ENCODE results near the gene DUOX1. TPM values are rescaled to one million over a fixed set of nuclear protein-coding genes. Genes with fewer than 3 reads are reported as not detected.
"Not testable (repeated sequence)": the region's sequence is repeated elsewhere in the genome, so short reads cannot be mapped to it uniquely, and the experiment has no call there.

Gene DUOX1
- 1 to 10 TPM in 1 of 3 donors, under 1 TPM in 2; 0.43 to 1.7 (median 0.70) TPM for total RNA-seq
- long read RNA-seq, donor 1, partial matches to known transcripts, result 0 of 6 reads
- long read RNA-seq, donor 1, other reads (novel, unspliced or antisense), result 6 of 6 reads
- long read RNA-seq, donor 2, partial matches to known transcripts, result 0 of 4 reads
- long read RNA-seq, donor 2, other reads (novel, unspliced or antisense), result 4 of 4 reads

- intact Hi-C loops (cut with DNase I, micrococcal nuclease), result no loop called here
- DNase-seq (peak in 2 of 3 donors; percentile 59 to 80), ATAC-seq (peak; percentile 87)
- H3K4me3 ChIP-seq, result no peak within 1 kb of the TSS
- no peaks in the 10 kb centered on the region for H3K36me3 ChIP-seq (ENCODE audit: low read depth)
- TF ChIP-seq CTCF (IDR thresholded peaks at IDR 0.05), result no peak
- no peaks in the 10 kb centered on the region for H3K9me3 ChIP-seq
- H3K4me1 ChIP-seq (ENCODE audit: low read depth), result peaks cover 11% of the 10 kb centered on the region
These were observed at the start of gene DUOX1, which contains the start of gene DUOXA1 for GRCh38 chr15:45129651-45130129. DUOX1 (plus strand) TSS chr15:45129994; CDS start chr15:45131967, 1,973 bp downstream. DUOXA1 (minus strand) TSS chr15:45129879; CDS start chr15:45123014, 6,865 bp downstream.

GRCh38 chr15:45080593-45080992, 49.2 kb upstream of the DUOX1 start:
- H3K4me1 ChIP-seq (ENCODE audit: low read depth); intact Hi-C loops (cut with DNase I, micrococcal nuclease); DNase-seq; H3K36me3 ChIP-seq (ENCODE audit: low read depth); ATAC-seq; H3K9me3 ChIP-seq; H3K4me3 ChIP-seq: not testable (repeated sequence)

DNA sequence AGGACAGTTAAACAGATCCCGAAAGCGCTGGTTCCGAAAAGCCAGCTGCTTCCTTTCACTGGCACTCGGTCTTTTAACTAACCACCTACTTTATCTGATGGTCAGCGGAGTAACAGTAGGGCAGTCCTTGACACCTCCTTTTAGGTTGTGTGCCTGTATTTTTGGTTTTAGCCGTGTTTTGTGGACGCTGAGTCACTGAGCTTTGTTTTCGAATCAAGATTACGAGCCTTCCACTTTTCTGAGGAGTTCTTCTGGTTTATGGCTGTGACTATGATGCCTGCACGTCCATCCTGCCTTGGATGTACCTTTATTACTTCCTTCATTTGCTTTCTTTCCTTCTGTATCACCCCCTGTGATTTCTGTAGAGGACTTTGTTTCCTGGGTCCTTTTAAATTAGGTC, 47.4 kb upstream of the DUOX1 start:
- H3K36me3 ChIP-seq (ENCODE audit: low read depth); H3K9me3 ChIP-seq; H3K4me3 ChIP-seq; intact Hi-C loops (cut with DNase I, micrococcal nuclease); DNase-seq; H3K4me1 ChIP-seq (ENCODE audit: low read depth): not testable (repeated sequence)
- peak; percentile 85 for ATAC-seq

- Histone ChIP-seq H3K36me3 (ENCODE audit: low read depth) (no peaks in the 10 kb centered on the region), H3K4me3 (no peak overlapping the region), H3K9me3 (no peaks in the 10 kb centered on the region), H3K4me1 (ENCODE audit: low read depth) (no peaks in the 10 kb centered on the region)
- intact Hi-C loops (cut with DNase I, micrococcal nuclease), result no loop called here
- peak; percentile 25 for ATAC-seq
- DNase-seq, result no peak
- no peak for TF ChIP-seq CTCF (IDR thresholded peaks at IDR 0.05)
These were observed 46.6 kb upstream of the DUOX1 start for GRCh38 chr15:45083223-45083622.

GRCh38 chr15:45084163-45084562, 45.6 kb upstream of the DUOX1 start:
- no peak for DNase-seq
- no peak for ATAC-seq
- Histone ChIP-seq H3K4me1 (ENCODE audit: low read depth) (no peaks in the 10 kb centered on the region), H3K4me3 (no peak overlapping the region), H3K9me3 (no peaks in the 10 kb centered on the region), H3K36me3 (ENCODE audit: low read depth) (no peaks in the 10 kb centered on the region)
- intact Hi-C loops (cut with DNase I, micrococcal nuclease), result no loop called here
- TF ChIP-seq CTCF (IDR thresholded peaks at IDR 0.05), result no peak

DNA sequence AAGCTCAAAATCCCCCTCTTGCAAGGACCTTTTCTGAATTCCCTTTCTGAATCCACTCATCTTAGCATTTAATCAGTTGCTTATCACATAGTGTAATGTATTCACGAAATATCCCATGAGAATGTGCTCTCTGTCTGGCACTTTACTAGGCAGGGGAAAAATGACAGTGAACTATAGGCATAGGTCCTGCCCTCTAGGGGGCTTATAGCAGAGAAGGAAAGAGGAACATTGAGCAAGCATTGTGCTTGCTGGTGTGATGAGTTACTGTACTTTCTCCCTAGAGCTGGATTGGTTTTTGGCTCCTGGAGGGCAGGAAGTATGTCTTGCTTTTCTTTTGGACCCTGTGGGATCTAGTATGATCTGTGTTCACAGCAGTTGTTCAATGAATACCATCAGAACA, 42.3 kb upstream of the DUOX1 start:
- no peak overlapping the region for H3K4me3 ChIP-seq
- no peak for ATAC-seq
- intact Hi-C loops (cut with DNase I, micrococcal nuclease), result no loop called here

More for the DNA sequence above, 42.3 kb upstream of the DUOX1 start:
- no peak for TF ChIP-seq CTCF (IDR thresholded peaks at IDR 0.05)
- Histone ChIP-seq H3K36me3 (ENCODE audit: low read depth) (no peaks in the 10 kb centered on the region), H3K4me1 (ENCODE audit: low read depth) (no peaks in the 10 kb centered on the region), H3K9me3 (no peaks in the 10 kb centered on the region)
- DNase-seq, result no peak
